Smooth muscle cell (in vitro differentiated cells): ENCODE measurements around the gene MRTFB. TPM values are rescaled to one million over a fixed set of nuclear protein-coding genes. Genes with fewer than 3 reads are reported as not detected.
"Not testable (repeated sequence)": the region's sequence is repeated elsewhere in the genome, so short reads cannot be mapped to it uniquely, and the experiment has no call there.

Experiments used
- DNase-seq: peaks from one replicate; lab custom pipeline; 2025; ENCODE audit not compliant: unreplicated experiment; lab: John Stamatoyannopoulos, UW
- H2AFZ ChIP-seq: fragments of 200-600 bp; sonication (generic); 2 replicates; pipeline ENCODE4 v1.6.0; 2016; ENCODE audit warnings: antibody characterized with exemption, low read depth, mild to moderate bottlenecking
- H3F3A ChIP-seq: fragments of 200-600 bp; sonication (generic); 2 replicates; pipeline ENCODE4 v1.6.0; 2017; ENCODE audit warnings: antibody characterized with exemption, low read depth
- H3K27ac ChIP-seq: fragments of 200-600 bp; sonication (generic); 2 replicates; pipeline ENCODE4 v1.5.1; 2016; ENCODE audit warnings: low read depth, mild to moderate bottlenecking
- H3K27me3 ChIP-seq: fragments of 200-600 bp; sonication (generic); 2 replicates; pipeline ENCODE4 v1.6.1; 2016; ENCODE audit warnings: low read depth, mild to moderate bottlenecking
- H3K36me3 ChIP-seq: fragments of 200-600 bp; sonication (generic); 2 replicates; pipeline ENCODE4 v1.5.1; 2016; ENCODE audit warnings: low read depth
- H3K4me1 ChIP-seq: fragments of 200-600 bp; sonication (generic); 2 replicates; pipeline ENCODE4 v1.5.1; 2016; ENCODE audit warnings: low read depth
- H3K4me2 ChIP-seq: fragments of 200-600 bp; sonication (generic); 2 replicates; pipeline ENCODE4 v1.6.0; 2016; ENCODE audit warnings: mild to moderate bottlenecking
- H3K4me3 ChIP-seq: fragments of 200-600 bp; sonication (generic); 2 replicates; pipeline ENCODE4 v1.5.1; 2016; ENCODE audit warnings: mild to moderate bottlenecking
- H3K79me2 ChIP-seq: fragments of 200-600 bp; sonication (generic); 2 replicates; pipeline ENCODE4 v1.6.0; 2016; ENCODE audit warnings: low read depth, mild to moderate bottlenecking
- H3K9ac ChIP-seq: fragments of 200-600 bp; sonication (generic); 2 replicates; pipeline ENCODE4 v1.6.0; 2016; ENCODE audit warnings: low read depth
- H3K9me3 ChIP-seq: fragments of 200-600 bp; sonication (generic); replicated peaks from 2 replicates; pipeline ENCODE4 v1.5.1; 2016; ENCODE audit warnings: low read depth
- H4K20me1 ChIP-seq: fragments of 200-600 bp; sonication (generic); 2 replicates; pipeline ENCODE4 v1.6.0; 2016; ENCODE audit warnings: low read depth
- WGBS: methylation state at CpG from one replicate; pipeline ENCODE4 v1.1.7; 2016; ENCODE audit warnings: low lambda C conversion rate; 5-methylcytosine and 5-hydroxymethylcytosine counted together
- polyA plus RNA-seq: library from polyadenylated mRNA; unstranded; fragments of >200 nt; fragmentation: Nextera tagmentation; extraction: Ambion mirVana; gene quantifications from 2 replicates; pipeline ENCODE4 v1.2.1, GENCODE V29; 2016
- total RNA-seq: library from RNA; depleted of rRNA; stranded (reverse); fragments of >200 nt; gene quantifications from 2 replicates; pipeline ENCODE4 v1.2.3, GENCODE V29; 2014
- TF ChIP-seq, protein P1 (sequence below): fragments of 200-600 bp; sonication (generic); IDR thresholded peaks from 2 replicates; pipeline ENCODE4 v1.5.1; 2017; ENCODE audit warnings: borderline replicate concordance, mild to moderate bottlenecking, antibody characterized with exemption; ENCODE audit not compliant: insufficient read depth, poor library complexity, severe bottlenecking

MRTFB gene
- total and polyA plus RNA-seq, 2 experiments from 2014 or later, result 6.8 to 22.6 TPM

DNA sequence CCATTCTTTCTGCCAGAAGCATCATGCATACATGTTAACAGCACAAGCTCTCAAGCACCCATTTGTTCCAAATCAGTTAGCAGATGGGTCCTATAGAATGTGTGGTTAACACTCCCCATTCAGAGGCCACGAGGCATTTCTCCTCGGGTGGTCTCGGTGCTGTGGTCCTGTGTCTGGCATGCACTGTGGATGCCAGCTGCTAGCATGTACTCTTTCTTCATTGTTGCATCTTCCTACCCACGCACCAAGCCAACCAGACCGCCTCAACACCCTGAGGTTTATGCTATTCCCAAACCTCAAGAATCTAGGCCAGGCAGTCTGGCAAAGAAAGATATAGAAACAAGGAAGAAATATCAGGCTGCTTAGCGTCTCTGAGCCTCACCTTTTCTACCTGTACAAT is 27.8 kb upstream of the MRTFB start:
- H3K9me3 ChIP-seq, result no peaks in the 10 kb centered on the region
- H3K9ac ChIP-seq, result no peak overlapping the region
- WGBS, result 86% methylated on average over 6 of the region's 6 CpGs
- no peak overlapping the region for H3K27ac ChIP-seq
- no peaks in the 10 kb centered on the region for H3K27me3 ChIP-seq
- no peaks in the 10 kb centered on the region for H3K4me1 ChIP-seq
- no peak overlapping the region for H3K4me3 ChIP-seq
- H3F3A ChIP-seq, result no peaks in the 10 kb centered on the region
- DNase-seq, result no peak
- H3K4me2 ChIP-seq, result no peak overlapping the region
- no peaks in the 10 kb centered on the region for H4K20me1 ChIP-seq
- TF ChIP-seq, protein P1, sequence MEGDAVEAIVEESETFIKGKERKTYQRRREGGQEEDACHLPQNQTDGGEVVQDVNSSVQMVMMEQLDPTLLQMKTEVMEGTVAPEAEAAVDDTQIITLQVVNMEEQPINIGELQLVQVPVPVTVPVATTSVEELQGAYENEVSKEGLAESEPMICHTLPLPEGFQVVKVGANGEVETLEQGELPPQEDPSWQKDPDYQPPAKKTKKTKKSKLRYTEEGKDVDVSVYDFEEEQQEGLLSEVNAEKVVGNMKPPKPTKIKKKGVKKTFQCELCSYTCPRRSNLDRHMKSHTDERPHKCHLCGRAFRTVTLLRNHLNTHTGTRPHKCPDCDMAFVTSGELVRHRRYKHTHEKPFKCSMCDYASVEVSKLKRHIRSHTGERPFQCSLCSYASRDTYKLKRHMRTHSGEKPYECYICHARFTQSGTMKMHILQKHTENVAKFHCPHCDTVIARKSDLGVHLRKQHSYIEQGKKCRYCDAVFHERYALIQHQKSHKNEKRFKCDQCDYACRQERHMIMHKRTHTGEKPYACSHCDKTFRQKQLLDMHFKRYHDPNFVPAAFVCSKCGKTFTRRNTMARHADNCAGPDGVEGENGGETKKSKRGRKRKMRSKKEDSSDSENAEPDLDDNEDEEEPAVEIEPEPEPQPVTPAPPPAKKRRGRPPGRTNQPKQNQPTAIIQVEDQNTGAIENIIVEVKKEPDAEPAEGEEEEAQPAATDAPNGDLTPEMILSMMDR, result no peak
- no peaks in the 10 kb centered on the region for H3K79me2 ChIP-seq
- no peaks in the 10 kb centered on the region for H3K36me3 ChIP-seq
- H2AFZ ChIP-seq, result no peak overlapping the region

DNA sequence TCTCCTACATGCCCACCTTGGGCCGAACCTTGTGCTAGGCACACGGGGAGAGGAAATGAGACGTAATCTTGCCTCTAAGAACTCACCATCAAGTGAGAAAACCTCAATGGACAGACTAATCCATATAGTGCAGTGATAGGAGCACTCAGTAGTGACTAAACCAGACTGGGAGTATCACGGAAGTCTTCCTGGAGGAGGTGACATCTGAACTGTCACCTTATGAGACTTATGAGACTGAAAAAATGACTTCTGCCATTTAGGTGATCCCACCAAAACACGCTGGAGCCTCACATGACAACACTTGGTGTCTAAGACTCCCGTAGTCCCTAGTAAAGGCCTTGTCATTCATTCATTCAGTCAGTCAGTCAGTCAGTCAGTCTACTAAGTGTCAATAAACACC is 27.3 kb upstream of the MRTFB start:
- H3K9ac ChIP-seq, result no peak overlapping the region
- no peak overlapping the region for H2AFZ ChIP-seq
- H3K4me1 ChIP-seq, result no peaks in the 10 kb centered on the region
- TF ChIP-seq, protein P1, result no peak
- no peak overlapping the region for H3K4me2 ChIP-seq
- H3K27ac ChIP-seq, result no peak overlapping the region
- H4K20me1 ChIP-seq, result no peaks in the 10 kb centered on the region
- H3K27me3 ChIP-seq, result no peaks in the 10 kb centered on the region
- no peak for DNase-seq
- no peaks in the 10 kb centered on the region for H3K79me2 ChIP-seq
- H3K9me3 ChIP-seq, result no peaks in the 10 kb centered on the region
- no peak overlapping the region for H3K4me3 ChIP-seq
- H3F3A ChIP-seq, result no peaks in the 10 kb centered on the region
- H3K36me3 ChIP-seq, result no peaks in the 10 kb centered on the region
- WGBS, result 98% methylated on average over 6 of the region's 6 CpGs

DNA sequence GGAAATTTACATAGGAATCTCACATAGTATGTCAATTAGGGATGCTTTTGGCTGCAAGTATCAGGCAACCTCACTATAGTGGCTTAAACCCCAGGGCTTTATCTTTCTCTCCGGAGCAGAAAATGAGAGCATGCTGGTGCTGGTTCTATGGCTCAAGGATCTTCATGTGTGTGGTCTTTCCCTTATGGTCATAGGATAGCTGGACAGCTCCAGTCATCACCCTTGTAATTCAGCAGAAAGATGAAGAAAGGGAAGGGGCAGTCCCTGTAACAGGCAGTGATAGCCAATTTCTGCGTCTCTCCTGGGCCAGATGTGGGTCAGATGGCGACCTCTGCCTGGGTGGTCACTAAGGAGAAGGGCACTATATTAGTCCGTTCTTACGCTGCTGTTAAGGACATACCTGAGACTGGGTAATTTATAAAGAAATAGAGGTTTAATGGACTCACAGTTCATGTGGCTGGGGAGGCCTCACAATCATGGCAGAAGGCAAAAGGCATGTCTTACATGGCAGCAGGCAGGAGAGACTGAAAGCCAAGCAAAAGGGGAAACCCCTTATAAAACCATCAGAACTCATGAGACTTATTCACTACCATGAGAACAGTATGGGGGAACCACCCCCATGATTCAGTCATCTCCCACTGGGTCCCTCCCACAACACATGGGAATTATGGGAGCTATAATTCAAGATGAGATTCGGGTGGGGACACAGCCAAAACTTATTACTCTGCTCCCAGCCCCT is 23.8 kb upstream of the MRTFB start:
- H3F3A ChIP-seq, H3K27ac ChIP-seq, H3K36me3 ChIP-seq, H3K27me3 ChIP-seq, H3K9me3 ChIP-seq, H2AFZ ChIP-seq, H3K9ac ChIP-seq, H3K4me1 ChIP-seq, H3K4me3 ChIP-seq, H3K79me2 ChIP-seq, DNase-seq, H3K4me2 ChIP-seq, H4K20me1 ChIP-seq: not testable (repeated sequence)
- WGBS, result 86% methylated on average over 6 of the region's 6 CpGs

DNA sequence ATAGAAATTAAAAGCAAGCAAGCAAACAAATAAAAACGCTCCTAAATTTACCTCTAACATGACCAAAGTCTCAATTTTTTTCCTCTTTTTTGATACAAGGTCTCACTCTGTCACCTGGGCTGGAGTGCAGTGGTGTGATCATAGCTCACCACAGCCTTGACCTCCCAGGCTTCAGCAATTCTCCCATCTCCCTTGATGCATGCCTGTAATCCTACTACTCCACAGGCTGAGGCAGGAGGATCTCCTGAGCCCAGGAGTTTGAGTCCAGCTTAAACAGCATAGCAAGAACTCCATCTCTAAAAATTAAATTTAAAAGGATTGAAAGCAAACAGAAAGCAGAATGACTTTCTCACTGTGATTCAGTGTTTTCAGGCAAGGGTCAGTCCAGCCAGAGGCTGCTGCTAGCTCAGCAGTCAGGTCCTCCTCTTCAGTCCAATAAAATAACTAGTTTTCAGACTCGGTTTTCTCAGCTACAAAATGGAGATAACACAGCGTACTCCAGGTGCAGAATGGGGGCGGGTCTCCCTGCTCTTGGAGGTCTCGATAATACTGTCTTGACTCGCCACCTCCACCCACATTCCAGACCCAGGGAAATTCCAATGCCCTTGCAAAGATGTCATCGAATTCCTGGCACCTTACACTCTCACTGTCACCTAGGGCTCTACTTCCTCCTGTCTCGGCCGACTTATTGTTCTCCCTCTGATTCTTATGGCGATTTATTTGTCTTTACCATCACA is 20.7 kb upstream of the MRTFB start:
- H2AFZ ChIP-seq, result peak overlapping the region; percentile 24
- no peaks in the 10 kb centered on the region for H3K27me3 ChIP-seq
- TF ChIP-seq, protein P1, result no peak
- no peak overlapping the region for H3K4me3 ChIP-seq
- no peaks in the 10 kb centered on the region for H3K9me3 ChIP-seq
- H3F3A ChIP-seq, result no peaks in the 10 kb centered on the region
- peak overlapping the region; percentile 7 for H3K27ac ChIP-seq
- peak overlapping the region; percentile 42 for H3K4me2 ChIP-seq
- DNase-seq, result no peak
- no peaks in the 10 kb centered on the region for H3K79me2 ChIP-seq
- H3K36me3 ChIP-seq, result no peaks in the 10 kb centered on the region
- peak overlapping the region; percentile 38 for H3K9ac ChIP-seq
- no peaks in the 10 kb centered on the region for H4K20me1 ChIP-seq
- 16% methylated on average over 10 of the region's 10 CpGs for WGBS
- H3K4me1 ChIP-seq, result peaks cover 5% of the 10 kb centered on the region
